GM21576 (cell line): Measurements from ENCODE around the gene CHRNE.
A peak's percentile ranks its signal among the peaks of the same experiment; 100 is the strongest.

ENCODE experiments used
- ATAC-seq: cut with Tn5 transposase; IDR thresholded peaks from one replicate; pipeline ENCODE4 v1.9.1; 2021; ENCODE audit warnings: mild to moderate bottlenecking, moderate library complexity; ENCODE audit not compliant: unreplicated experiment

Gene CHRNE

DNA sequence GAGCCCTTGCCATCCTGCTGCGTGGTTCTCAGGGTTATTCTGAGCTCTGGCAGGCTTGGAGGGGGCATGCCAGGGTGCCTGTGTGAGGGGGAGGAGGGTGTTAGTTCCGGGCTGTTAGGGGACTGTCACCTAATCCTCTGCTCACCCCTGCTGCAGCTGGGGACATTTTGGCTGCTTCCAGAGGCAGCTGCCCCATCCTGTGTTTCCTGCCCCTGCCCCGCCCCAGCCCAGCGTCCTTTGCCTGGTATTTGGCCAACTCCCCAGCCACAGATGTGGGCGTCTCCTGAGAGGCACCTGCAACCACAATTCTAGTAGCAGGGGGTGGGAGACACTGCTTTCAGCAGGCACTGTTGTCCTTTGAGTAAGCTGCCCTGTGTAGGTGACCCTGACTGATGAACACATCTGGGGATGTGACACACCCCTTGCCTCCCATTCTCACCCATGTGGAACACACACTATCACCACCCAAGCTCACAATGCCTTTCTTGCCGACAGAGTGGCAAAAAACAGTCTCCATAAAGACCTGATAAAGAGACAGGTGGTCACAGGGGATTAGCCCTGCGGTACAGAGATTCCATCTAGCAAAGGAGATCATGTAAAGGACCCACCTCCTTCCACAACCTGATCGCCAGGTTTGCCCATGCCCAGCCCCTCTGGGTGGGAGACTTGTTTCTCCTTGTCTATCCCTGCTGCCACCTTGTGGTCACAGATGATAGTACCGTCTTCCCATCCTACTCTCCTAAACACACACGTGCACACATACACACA lies at the start of gene CHRNE:
Gene CHRNE (minus strand): TSS at position 48 of the 768 bp plus-strand sequence. CDS start 35 bp downstream, at position 13.
- no peak for ATAC-seq

DNA sequence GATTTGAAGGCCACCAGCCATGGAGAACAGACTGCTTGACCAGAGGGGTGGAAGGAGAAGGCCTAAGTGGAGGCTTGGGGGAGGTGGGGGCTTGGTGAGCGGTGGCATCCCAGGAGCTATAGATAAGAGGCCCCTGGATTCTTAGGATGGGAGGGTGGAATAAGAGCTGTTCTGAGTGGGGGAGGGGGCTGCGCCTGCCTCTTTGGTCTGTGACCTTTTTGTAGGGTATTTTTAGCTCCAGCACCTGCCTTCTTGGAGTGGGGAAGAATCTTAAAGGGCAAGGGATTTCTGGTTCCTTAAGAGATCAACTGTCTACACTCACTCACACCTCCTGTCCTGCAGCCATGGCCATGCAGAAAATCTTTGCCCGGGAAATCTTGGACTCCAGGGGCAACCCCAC lies 48.6 kb upstream of the CHRNE start:
- ATAC-seq, result no peak

DNA sequence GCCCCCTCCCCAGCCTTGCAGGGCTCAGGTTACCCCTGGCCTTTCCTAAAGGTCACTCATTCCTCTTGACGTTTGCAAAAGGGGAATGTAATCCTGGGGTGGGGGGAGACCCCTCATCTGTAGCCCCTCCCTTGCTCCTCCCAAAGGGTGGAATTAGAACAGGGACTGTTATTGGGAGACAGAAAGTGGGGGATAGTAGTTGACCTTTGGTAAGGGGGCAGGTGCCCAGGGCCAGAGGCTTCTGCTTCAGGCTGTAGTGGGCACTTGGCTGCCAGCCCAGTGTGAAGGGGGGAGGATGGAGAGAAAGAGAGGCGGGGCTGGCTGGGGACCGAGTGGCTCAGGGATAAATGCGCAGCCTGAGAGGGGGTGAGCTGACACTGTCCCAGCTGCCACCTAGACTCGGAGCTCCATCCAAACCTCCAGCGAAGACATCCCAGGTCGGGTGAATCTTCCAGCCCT lies 47.9 kb upstream of the CHRNE start, which contains the start of gene ENO3:
Gene ENO3 (plus strand): TSS at position 374 of the 459 bp plus-strand sequence. CDS start 711 bp downstream, outside the sequence.
- no peak for ATAC-seq

DNA sequence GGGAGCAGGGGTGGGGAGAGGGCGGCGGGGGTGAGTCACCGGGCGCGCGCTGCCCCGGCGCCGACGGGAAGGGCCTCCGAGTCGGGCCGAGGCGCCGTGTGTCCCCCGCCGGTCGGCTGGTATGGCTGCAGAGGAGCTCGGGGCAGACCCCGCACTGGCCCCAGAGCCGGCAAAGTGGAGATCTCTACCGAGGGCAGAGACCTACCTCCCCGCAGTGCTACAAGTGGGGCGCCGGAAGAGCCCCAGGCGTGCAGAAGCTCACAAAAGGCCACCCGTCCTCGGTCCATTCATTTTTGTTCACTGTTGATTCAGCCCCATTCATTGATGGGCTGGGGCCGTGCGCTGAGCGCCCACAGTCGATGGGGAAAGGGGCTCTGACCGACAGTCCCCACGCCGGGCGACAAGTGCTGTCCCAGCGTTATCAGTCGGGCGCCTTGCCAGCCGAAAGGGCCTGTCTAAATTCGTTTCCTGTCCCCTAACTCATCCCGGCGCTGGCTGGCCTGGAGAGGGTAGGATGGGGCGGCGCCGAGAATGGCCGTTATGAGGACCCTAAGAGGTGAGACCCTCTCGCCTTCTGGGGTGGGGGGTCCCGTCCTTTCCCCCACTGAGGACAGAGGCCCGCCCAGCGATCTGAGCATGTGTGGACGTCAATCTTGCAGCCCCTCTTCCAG lies 47.3 kb upstream of the CHRNE start:
- peak; percentile 2 for ATAC-seq

DNA sequence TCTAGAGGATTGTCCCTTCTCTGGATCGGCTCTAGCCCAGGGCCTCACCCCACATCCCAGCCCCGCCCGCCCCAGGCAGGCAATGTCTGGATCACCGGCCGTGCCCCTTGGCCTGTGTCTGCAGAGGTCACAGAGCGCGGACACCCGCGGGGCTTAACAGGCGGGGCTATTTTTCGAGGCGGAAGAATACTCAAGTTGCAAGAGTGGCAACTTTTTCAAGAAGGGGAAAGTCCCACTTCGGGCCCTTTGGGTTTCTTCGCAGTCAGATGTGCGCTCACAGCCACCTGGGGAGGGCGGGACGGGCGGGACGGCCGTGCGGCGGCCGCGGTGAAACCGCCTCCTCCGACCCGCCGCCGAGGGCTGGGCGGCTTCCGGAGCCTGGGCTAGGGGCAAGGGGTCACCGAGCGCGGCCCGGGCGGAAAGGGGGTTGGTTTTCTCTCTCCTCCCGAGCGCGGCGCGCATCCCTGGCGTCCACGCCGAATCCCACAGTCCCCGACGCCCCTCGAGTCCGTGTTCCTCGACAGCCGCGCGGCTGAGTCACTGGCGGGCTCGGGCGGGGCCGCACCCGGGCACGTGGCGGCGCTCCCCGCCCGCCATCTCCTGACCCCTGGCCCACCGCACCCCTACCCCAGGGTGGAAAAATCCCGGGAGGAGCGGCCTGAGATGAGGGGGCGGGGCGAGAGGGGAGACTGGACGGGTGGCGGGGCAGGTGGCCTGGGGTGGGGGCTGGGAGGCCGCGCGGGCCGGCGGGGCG lies 46.6 kb upstream of the CHRNE start:
- ATAC-seq, result peak; percentile 26

DNA sequence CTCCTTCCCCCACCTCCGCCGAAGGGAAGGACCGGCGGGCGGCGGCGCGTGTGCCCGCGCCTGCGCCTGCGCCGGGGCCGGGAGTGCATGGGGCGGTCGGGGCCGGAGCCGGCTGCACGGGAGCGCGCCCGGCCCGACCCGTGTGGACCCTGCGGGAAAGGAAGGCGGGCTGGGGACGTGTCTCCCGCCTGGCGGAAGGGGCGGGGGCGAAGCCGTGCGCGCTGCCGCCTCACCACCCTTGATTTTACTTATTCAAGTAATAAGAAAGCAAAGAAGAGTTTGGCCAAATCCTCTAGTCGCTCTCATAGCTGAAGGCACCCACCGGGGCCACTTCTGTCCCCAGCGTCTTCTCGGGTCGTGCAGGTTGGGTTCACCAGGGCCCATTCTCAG lies 46.0 kb upstream of the CHRNE start:
- ATAC-seq, result peak; percentile 35

DNA sequence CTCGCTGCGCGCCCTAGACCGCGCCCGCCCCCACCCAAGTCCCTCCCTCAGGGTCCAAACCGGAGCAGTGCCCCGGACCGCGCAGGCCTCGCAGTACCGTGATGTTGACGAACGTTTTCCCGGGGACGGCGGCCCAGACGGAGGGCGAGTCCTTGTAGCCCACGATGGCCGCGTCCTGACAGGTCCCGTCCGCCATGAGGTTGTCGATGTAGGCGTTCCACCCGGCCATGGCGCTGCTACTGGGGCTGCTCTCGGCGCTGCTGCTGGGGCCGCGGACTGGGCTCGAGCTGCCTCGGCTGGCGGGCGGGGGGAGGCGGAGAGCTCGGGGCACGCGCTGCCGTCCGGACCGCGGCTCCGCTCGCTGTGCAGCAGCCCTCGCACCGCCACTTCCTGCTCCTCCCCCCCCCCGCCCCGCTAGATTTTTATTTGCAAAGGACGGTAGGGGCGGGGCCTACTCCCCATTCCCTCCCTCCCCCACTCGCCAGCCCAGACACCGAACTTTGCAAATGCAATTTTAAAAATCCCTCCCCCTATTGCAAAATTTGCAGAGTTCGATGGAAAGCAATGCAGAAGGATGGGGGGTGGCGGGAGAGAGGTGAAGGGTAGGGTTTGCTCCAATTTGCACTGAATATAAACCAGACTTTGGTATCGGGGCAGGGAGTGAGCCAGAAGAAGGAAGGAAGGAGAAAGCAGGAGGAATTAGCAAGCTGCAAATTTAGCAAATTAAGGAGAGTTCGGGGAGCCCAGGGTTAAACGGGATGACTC lies 45.5 kb upstream of the CHRNE start, which contains the start of gene PFN1:
Gene PFN1 (minus strand): TSS at position 365 of the 765 bp plus-strand sequence. CDS start 136 bp downstream, at position 229.
- ATAC-seq, result peak; percentile 11

DNA sequence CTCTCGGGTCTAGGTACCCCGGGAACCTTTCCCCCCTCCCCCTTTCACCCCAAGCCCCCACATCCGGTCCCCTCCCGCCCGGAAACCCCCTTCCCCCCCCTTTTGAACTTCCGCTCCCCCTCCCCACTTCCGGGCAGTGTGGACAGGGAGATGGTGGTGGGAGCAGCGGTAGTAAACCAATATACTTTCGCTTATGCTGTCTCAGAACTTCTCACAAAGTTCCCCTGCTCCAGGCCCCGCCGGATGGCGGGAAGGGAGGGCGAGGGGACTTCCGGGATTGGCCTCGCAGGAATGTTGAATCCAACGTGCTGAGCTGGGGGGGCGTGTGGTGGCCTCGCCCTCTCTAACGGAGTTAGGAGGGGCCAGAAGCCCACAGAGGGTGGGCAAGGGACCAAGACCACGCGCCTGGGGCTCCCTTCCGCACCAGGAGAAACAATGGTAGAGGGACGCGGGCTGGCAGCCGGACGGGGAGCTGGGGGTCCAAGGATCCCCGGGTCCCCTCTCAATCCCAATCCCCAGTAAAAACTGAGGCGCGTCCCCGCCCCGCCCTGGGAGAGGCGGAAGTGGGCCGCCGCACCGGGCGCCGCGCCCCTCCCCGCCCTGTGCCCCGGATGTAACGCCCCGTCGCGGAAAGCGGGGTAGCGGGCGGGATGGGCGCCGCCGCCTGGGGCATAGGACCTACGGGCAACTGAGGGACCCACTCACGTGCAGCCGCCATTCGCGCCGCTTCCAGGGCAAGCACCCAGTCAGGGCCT lies 44.7 kb upstream of the CHRNE start:
- ATAC-seq, result no peak

DNA sequence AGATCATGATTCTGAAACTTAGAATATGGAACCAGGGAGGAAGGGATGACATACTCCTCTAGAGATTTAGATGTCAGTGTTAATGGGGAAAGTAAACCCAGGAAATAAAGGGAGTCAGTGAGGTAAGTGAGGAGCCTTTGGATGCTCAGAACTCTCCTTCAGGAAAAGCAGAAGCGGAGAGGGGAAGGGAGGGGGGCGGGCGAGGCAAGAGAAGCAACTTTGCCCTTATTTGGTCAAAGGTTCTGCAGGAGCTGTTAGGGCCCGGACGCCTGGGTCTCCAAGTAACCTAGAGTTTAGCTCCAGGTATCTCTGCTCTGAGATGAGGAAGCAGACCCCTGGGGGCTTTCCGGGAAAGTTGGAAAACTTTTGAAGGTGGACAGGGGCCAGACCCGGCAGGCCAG lies 44.1 kb upstream of the CHRNE start:
- no peak for ATAC-seq

DNA sequence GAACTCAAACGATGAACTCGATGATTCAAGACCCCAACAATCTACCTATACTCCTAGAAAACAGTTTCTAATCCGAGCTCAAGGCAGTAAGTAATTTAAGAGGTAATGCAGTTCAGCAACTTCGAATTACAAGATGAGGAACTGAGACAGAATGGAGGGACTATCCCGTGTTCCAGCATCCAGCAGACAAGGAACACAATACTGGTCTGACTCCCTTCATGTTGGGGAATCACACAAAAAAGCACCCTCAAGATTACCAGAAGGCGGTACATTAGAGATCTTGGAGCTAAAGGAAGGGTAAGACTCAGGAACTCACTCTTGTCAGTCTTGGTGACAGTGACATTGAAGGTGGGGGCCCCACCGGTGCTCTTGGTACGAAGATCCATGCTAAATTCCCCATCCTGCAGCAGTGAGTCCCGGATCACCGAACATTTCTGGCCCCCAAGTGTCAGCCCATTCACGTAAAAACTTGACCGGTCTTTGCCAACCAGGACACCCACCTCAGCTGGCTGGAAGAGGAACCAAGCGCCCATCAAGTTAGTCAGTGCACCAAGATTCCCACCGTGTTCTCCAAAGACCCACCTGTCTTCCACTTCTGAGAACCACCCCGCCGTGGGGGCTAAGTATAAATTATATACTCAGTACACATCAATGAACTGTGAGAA lies 43.5 kb upstream of the CHRNE start:
- ATAC-seq, result no peak

DNA sequence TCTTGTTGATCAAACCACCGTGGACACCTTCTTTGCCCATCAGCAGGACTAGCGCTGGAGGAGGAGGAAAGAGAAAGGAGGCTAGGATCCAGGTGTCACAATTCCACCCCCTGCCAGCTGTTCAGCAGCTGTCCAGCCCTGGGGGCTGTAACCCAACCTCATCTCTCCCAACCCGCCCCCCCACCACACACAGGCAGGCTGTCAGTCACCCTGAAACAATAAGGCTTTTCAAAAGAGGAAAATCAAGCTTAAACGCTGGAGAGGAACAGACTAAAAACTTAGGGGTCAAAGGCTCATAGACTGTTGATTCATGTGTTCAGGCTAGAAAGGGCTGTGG lies 43.0 kb upstream of the CHRNE start:
- no peak for ATAC-seq

DNA sequence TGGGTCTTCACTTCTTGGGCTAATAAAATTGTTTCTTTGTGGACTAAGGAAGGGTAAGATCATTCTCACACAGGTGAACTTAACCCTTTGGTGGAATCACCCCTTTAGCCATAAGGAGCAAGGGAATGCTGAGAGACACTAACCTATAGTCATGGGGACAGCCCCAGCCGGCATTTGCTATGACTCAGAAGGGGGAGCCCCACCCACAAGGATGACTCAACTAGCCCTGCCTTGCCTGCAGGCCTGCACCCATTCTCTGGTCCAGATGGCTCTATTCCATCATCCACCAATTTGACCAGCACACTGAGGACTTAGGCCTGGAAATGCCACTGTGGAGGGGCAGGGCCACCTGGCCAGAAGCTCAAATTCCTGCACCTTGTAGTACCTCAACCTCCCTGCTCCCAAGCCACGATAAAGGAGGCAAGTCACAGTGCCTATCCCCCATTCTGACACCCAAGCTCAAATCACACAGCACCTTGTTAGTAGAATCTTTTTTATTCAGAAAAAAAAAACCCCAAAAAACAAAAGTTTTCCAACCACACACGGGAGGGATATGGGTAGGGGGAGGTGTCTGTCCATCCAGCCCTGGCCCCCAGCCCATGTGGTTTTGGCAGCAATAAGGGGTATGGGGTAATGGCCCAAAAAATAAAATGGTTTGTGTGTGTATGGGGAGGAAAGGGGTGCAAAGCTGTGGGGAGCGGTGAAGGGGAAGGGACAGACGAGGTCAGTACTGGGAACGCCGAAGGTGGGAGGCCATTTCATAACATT lies 42.5 kb upstream of the CHRNE start:
- ATAC-seq, result no peak

DNA sequence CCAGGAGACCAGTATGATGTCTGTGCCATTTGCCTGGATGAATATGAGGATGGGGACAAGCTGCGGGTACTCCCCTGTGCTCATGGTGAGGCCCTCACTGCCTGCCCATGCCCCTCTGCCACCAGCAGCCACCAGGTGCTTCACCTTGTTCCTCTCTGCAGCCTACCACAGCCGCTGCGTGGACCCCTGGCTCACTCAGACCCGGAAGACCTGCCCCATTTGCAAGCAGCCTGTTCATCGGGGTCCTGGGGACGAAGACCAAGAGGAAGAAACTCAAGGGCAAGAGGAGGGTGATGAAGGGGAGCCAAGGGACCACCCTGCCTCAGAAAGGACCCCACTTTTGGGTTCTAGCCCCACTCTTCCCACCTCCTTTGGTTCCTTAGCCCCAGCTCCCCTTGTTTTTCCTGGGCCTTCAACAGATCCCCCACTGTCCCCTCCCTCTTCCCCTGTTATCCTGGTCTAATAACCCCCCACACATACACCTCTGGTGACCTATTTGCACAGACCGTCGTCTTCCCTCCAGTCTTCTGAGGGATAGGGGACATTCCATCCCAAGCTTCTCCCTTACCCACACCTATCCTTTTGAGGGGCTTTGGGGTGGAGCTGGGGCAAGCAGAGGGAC lies 41.8 kb upstream of the CHRNE start:
- no peak for ATAC-seq

DNA sequence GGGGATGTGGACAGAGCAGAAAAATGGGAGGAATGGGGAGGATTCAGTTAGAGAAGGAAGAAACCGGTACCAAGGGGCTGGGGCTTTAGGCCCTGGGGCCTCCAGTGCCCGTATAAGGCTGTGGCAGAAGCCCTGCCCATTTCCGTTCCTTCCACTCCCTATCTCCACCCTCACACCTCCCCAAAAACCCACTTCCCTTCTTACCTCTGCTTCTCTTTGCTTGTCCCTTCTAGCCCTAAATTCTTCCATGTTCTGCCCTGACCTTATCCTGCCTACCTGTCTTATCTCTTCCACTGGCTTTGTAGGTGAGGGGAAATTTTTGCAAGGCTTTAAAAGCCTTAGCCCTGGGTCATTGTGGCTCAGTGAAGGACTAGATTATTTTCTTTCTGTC lies 41.3 kb upstream of the CHRNE start:
- ATAC-seq, result no peak

DNA sequence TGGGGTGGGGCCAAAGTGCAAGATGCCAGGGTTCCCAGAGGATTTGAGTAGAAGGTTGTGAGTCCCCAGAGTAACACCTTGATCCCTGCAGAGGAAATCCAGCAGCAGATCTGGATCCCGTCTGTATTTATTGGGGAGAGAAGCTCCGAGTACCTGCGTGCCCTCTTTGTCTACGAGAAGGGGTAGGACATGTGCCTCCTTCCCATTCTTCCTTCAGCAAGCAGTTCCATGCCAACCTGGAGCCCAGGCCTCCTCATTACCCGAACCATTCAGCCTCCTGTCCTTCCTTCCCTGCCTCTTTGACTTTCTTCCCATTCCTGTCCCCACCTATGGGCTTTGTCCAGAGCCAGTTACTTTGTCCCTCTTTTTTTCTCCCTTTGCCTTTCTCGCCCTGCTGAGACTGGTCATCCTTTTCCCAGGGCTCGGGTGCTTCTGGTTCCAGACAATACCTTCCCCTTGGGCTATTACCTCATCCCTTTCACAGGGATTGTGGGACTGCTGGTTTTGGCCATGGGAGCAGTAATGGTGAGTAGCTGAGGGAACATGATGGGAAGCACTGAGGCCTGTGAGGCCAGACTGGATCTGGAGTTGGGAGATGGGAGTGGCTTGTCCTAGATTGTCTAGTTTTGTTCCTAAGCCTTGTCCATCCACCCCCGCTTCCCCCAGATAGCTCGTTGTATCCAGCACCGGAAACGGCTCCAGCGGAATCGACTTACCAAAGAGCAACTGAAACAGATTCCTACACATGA lies 40.0 kb upstream of the CHRNE start:
- no peak for ATAC-seq

DNA sequence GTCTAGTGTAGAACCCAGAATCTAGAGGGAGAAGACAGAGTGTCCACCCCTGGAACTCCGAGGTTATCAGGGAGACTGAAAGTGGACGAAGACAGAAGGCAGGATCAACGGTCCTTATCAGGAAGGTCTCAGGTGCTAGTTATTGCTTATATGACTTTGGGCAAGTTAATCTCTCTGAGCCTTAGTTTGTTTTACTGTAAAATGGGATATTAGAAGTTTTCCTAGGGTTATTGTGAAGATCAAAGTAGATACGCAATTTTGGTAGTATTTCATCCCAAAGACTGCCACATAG lies 38.4 kb upstream of the CHRNE start:
- ATAC-seq, result no peak

DNA sequence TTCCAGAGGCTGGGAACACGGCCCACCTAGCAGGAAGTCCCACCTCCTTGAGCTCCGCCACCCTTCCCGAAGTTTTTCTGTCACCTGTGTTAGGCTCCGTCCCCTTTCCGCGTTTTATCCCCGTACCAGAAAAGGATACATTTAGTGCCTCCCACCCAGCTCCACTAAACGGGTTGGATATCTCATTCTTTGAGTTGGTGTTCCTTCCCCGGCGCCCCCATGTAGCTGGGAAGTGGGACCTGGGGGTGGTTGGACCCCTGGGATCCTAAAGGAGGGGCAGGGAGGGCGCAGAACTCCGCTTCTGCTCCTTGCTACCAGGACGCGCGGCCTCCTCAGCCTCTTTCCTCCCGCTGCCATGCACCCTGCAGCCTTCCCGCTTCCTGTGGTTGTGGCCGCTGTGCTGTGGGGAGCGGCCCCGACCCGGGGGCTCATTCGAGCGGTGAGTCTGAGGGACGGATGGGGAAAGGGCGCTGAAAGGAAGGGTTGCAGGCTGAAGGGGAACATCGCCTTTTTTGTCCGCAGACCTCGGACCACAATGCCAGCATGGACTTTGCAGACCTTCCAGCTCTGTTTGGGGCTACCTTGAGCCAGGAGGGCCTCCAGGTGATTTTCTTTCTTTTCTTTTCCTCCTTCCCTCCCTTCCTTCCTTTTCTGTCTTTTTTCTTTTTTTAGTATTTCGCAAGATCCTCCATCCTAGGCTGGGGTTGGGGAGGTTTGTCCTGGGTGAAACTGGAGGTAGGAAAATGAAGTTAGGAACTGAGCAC lies 37.8 kb upstream of the CHRNE start:
- no peak for ATAC-seq
